Thyroid gland (tissue), 4 donors: ENCODE measurements around the gene PDXP. TPM values are rescaled to one million over a fixed set of nuclear protein-coding genes. Genes with fewer than 3 reads are reported as not detected.

Source experiments
- DNase-seq, 2 donors: peaks; one replicate each; pipeline ENCODE4 v3.0.0-alpha.2; 2019
- H3K27ac ChIP-seq, 3 donors: fragments of 200-600 bp; sonication (generic); 1 replicate in 2 of 3; 2 replicates in 1 of 3; pipeline ENCODE4 v1.5.1; 2016 to 2019; ENCODE audit warnings: mild to moderate bottlenecking in 1 of 3, moderate library complexity in 1 of 3
- H3K27me3 ChIP-seq: fragments of 200-600 bp; sonication (generic); one replicate; pipeline ENCODE4 v1.5.1; 2019
- H3K36me3 ChIP-seq, 2 donors: fragments of 200-600 bp; sonication (generic); one replicate each; pipeline ENCODE4 v1.5.1; 2016 to 2019
- H3K4me1 ChIP-seq, 2 donors: fragments of 200-600 bp; sonication (generic); one replicate each; pipeline ENCODE4 v1.5.1; 2017 to 2019
- H3K4me3 ChIP-seq, 3 donors: fragments of 200-600 bp; sonication (generic); replicated peaks in 1 of 3; 1 replicate in 2 of 3; 2 replicates in 1 of 3; pipeline ENCODE4 v1.5.1; 2016; ENCODE audit warnings: mild to moderate bottlenecking in 1 of 3
- H3K9me3 ChIP-seq: fragments of 200-600 bp; sonication (generic); one replicate; pipeline ENCODE4 v1.5.1; 2017
- CTCF ChIP-seq, 6 experiments: fragments of 200-600 bp in 3 of 6; fragments of 450-650 bp in 3 of 6; sonication (generic) in 3 of 6; IDR thresholded peaks; one replicate each; pipeline ENCODE4 v1.5.1; 2016 to 2019; ENCODE audit warnings: antibody characterized with exemption in 6 of 6, mild to moderate bottlenecking in 2 of 6, inconsistent platforms in 1 of 6, moderate library complexity in 1 of 6
- POLR2A ChIP-seq, 2 donors: fragments of 450-650 bp; IDR thresholded peaks; one replicate each; pipeline ENCODE4 v1.6.1; 2017; ENCODE audit warnings: antibody characterized with exemption in 2 of 2, mild to moderate bottlenecking in 2 of 2, moderate library complexity in 1 of 2
- WGBS, 2 donors: methylation state at CpG; one replicate each; pipeline ENCODE4 v1.1.5; 2017; 5-methylcytosine and 5-hydroxymethylcytosine counted together
- intact Hi-C: fragments of 100-400 bp; cut with DNase I; formaldehyde crosslinking; loops from one replicate; pipeline ENCODE4 v1.15.1; 2023
- total RNA-seq, 4 donors: library from RNA; depleted of rRNA; stranded (reverse); fragments of >200 nt; gene quantifications; one replicate each; pipeline ENCODE4 v1.2.3, GENCODE V29; 2016

Gene PDXP
- total RNA-seq, 4 donors from 2014 or later, result 4.2 to 15.8 (median 12.3) TPM

DNA sequence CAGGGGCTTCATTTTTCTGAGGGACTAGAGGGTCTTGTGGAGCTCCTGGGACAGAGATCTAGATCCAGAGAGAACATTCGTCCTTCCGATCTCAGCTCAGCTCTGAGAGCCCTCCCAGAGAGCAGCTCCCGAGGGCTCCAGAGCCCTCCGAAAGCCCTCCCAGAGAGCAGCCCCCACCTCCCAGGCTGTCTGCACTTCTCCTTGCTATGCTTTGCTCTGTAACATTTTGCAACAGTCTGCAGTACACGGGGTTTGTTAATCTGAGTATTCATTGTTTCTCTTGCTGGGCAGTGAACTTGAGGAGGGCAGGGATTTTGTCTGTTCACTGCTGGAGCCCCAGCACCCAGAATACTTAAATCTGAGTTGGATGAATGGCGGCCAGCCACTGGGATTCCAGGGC, 47.3 kb upstream of the PDXP start:
- H3K27me3 ChIP-seq, result no peaks in the 10 kb centered on the region
- H3K27ac ChIP-seq, result no peak overlapping the region
- TF ChIP-seq POLR2A (IDR thresholded peaks at IDR 0.05), result no peak
- no peak for TF ChIP-seq CTCF (IDR thresholded peaks at IDR 0.05)
- H3K36me3 ChIP-seq, result peaks cover 0 to 2% of the 10 kb centered on the region in 2 donors
- H3K9me3 ChIP-seq, result no peaks in the 10 kb centered on the region
- intact Hi-C loops, result no loop called here
- WGBS, 2 donors, result 69 to 70% methylated on average over 5 to 6 of the region's 6 CpGs
- H3K4me3 ChIP-seq, result no peak overlapping the region
- DNase-seq, result no peak
- H3K4me1 ChIP-seq, result peaks cover 31 to 36% of the 10 kb centered on the region in 2 donors

DNA sequence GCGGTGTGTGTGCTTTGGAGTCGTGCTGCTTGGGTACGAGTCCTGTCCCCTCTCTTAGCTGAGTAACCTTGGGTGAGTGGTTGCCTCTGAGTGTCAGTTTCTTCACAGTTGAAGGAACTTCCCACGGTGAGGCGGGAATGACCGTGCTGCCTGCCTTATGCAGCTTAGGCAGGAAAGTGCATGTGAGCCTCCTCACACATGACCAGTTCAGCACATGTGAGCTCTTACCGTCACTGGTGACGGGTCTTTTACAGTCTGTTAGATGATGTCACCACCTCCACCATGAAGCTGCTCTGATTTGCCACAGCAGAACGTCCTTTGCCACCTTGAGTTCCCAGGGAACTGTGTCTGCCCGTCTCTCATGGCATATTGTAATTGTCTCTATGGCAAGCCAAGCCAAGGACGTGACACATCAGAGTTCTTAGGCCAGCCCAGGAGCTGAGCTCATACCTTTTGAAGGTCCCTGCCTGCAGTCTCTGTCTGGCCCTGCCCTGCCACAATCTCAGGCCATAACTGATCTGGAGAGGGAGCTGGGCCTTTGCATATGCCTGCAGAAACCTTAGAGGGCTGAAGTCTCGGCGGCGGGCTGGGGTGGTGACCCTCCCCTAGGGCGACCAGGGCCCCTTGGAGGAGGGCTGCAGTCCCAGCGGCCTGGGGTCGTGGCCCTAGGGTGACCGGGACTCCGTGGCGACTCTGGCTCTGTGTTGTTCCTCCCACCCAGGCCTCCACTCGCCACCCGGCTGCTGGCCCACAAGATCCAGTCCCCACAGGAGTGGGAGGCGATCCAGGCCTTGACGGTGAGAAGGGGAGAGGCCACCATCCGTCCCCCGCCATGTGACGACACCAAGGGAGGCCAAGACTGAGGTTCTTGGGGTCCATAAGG, 42.1 kb upstream of the PDXP start:
- H3K36me3 ChIP-seq, result peaks cover 14 to 31% of the 10 kb centered on the region in 2 donors
- no peak for DNase-seq
- no peaks in the 10 kb centered on the region for H3K27me3 ChIP-seq
- H3K27ac ChIP-seq, result no peak overlapping the region
- TF ChIP-seq CTCF (IDR thresholded peaks at IDR 0.05), result no peak
- no peak for TF ChIP-seq POLR2A (IDR thresholded peaks at IDR 0.05)
- no peak overlapping the region for H3K4me3 ChIP-seq
- H3K9me3 ChIP-seq, result no peaks in the 10 kb centered on the region
- WGBS, 2 donors, result 89 to 96% methylated on average over 8 to 27 of the region's 27 CpGs
- H3K4me1 ChIP-seq, result peaks cover 11 to 14% of the 10 kb centered on the region in 2 donors
- intact Hi-C loops, result no loop called here

GRCh38 chr22:37617431-37617830, 41.1 kb upstream of the PDXP start:
- 94 to 100% methylated on average over 1 of the region's 1 CpG for WGBS, 2 donors
- intact Hi-C loops, result no loop called here
- Histone ChIP-seq H3K36me3 (peaks cover 14 to 33% of the 10 kb centered on the region in 2 donors), H3K4me3 (no peak overlapping the region), H3K9me3 (no peaks in the 10 kb centered on the region), H3K27ac (no peak overlapping the region), H3K27me3 (no peaks in the 10 kb centered on the region), H3K4me1 (peaks cover 11 to 14% of the 10 kb centered on the region in 2 donors)
- TF ChIP-seq CTCF (IDR thresholded peaks at IDR 0.05) (no peak), POLR2A (IDR thresholded peaks at IDR 0.05) (no peak)
- DNase-seq, result no peak

- WGBS, 2 donors, result 84 to 86% methylated on average over 9 to 10 of the region's 14 CpGs
- H3K36me3 ChIP-seq, result peaks cover 14 to 33% of the 10 kb centered on the region in 2 donors
- intact Hi-C loops, result no loop called here
These were observed 40.4 kb upstream of the PDXP start for GRCh38 chr22:37618072-37618656.

More at GRCh38 chr22:37618072-37618656, 40.4 kb upstream of the PDXP start:
- DNase-seq, result no peak
- Histone ChIP-seq H3K27ac (no peak overlapping the region), H3K9me3 (no peaks in the 10 kb centered on the region), H3K27me3 (no peaks in the 10 kb centered on the region), H3K4me3 (no peak overlapping the region), H3K4me1 (peaks cover 10% of the 10 kb centered on the region in 2 donors)
- TF ChIP-seq CTCF (IDR thresholded peaks at IDR 0.05) (no peak), POLR2A (IDR thresholded peaks at IDR 0.05) (no peak)
